GM12865 (cell line): ENCODE data around the gene EPRS1.

ENCODE experiments used
- DNase-seq: peaks from one replicate; pipeline ENCODE4 v3.0.0; 2010; ENCODE audit warnings: low read depth
- H3K4me3 ChIP-seq: 2 replicates; pipeline ENCODE4 v1.5.1; 2011; ENCODE audit warnings: mild to moderate bottlenecking, low read depth, low read length, control low read depth
- CTCF ChIP-seq: IDR thresholded peaks from 2 replicates; pipeline ENCODE4 v1.5.1; 2011; ENCODE audit warnings: low read length, control low read depth, low read depth, inconsistent platforms; ENCODE audit not compliant: insufficient read depth; ENCODE audit errors: missing control alignments

Gene EPRS1

GRCh38 chr1:220046052-220046930, at the start of gene EPRS1:
EPRS1 (minus strand) TSS chr1:220046505; CDS start chr1:220046388, 117 bp downstream.
- peak; percentile 65 for TF ChIP-seq CTCF
- peak; percentile 99 for DNase-seq
- peak within 1 kb of the TSS; percentile 85 for H3K4me3 ChIP-seq

GRCh38 chr1:220094016-220094911, 48.0 kb upstream of the EPRS1 start, which contains the start of gene IARS2:
IARS2 (plus strand) TSS chr1:220094132; CDS start chr1:220094217, 85 bp downstream.
- no peak for TF ChIP-seq CTCF
- H3K4me3 ChIP-seq, result peak within 1 kb of the TSS; percentile 69
- DNase-seq, result peak; percentile 93

GRCh38 chr1:220093361-220094015, 47.2 kb upstream of the EPRS1 start:
- TF ChIP-seq CTCF, result no peak
- DNase-seq, result no peak
- H3K4me3 ChIP-seq, result peak overlapping the region; percentile 27; the same call in 1 of the 2 replicates

GRCh38 chr1:220092694-220093093, 46.4 kb upstream of the EPRS1 start:
- no peak overlapping the region for H3K4me3 ChIP-seq
- TF ChIP-seq CTCF, result no peak
- no peak for DNase-seq

GRCh38 chr1:220089650-220090556, 43.6 kb upstream of the EPRS1 start, which contains the start of gene BPNT1:
BPNT1 (minus strand) TSS chr1:220089788; CDS start chr1:220079846, 9,942 bp downstream.
- peak within 1 kb of the TSS; percentile 85 for H3K4me3 ChIP-seq
- no peak for TF ChIP-seq CTCF
- DNase-seq, result peak; percentile 99
